GM23248 (cell line): Measurements from ENCODE around the gene ATOSB.

ENCODE experiments used
- EZH2 ChIP-seq: fragments of 200-600 bp; sonication (generic); IDR thresholded peaks from 2 replicates; pipeline ENCODE4 v1.6.1; 2018; ENCODE audit warnings: antibody characterized with exemption, mild to moderate bottlenecking; ENCODE audit not compliant: insufficient read depth, poor library complexity, severe bottlenecking
- EZH2phosphoT487 ChIP-seq: fragments of 200-600 bp; sonication (generic); IDR thresholded peaks from 2 replicates; pipeline ENCODE4 v1.6.1; 2018; ENCODE audit warnings: antibody characterized with exemption, moderate library complexity, mild to moderate bottlenecking, low read depth; ENCODE audit not compliant: insufficient read depth

GRCh38 chr9:35073279-35073612 is 42.4 kb downstream of the ATOSB start:
- TF ChIP-seq EZH2, result no peak
- no peak for TF ChIP-seq EZH2phosphoT487
